Daoy (cell line): ENCODE data around the gene IFIT2. TPM values are rescaled to one million over a fixed set of nuclear protein-coding genes. Genes with fewer than 3 reads are reported as not detected.
"Not testable (repeated sequence)": the region's sequence is repeated elsewhere in the genome, so short reads cannot be mapped to it uniquely, and the experiment has no call there.

Source experiments
- DNase-seq: peaks from one replicate; pipeline ENCODE4 v3.0.0-alpha.2; 2015; ENCODE audit warnings: low read depth
- total RNA-seq: library from RNA; depleted of rRNA; stranded (reverse); fragments of >200 nt; shearing (Covaris generic); gene quantifications from 2 replicates; pipeline ENCODE4 v1.2.3, GENCODE V29; 2014

IFIT2 gene
- total RNA-seq, 1 experiment from 2014 or later, result 7.1 TPM

GRCh38 chr10:89341649-89342048 is 39.8 kb downstream of the IFIT2 start:
- DNase-seq, result no peak

GRCh38 chr10:89342206-89342958 is 40.5 kb downstream of the IFIT2 start:
- peak; percentile 37 for DNase-seq

- DNase-seq, result no peak
Measured at GRCh38 chr10:89343089-89343767, 41.4 kb downstream of the IFIT2 start.

- DNase-seq, result no peak
Measured at GRCh38 chr10:89344156-89344555, 42.3 kb downstream of the IFIT2 start.

- no peak for DNase-seq
Measured at GRCh38 chr10:89345367-89346000, 43.6 kb downstream of the IFIT2 start.

- DNase-seq, result no peak
Measured at GRCh38 chr10:89346405-89347254, 44.8 kb downstream of the IFIT2 start.

- no peak for DNase-seq
Measured at GRCh38 chr10:89347701-89348457, 46.0 kb downstream of the IFIT2 start.

GRCh38 chr10:89348481-89348880 is 46.6 kb downstream of the IFIT2 start:
- no peak for DNase-seq

- no peak for DNase-seq
Measured at GRCh38 chr10:89348975-89349374, 47.1 kb downstream of the IFIT2 start.

GRCh38 chr10:89350631-89351315 is 48.9 kb downstream of the IFIT2 start:
- DNase-seq, result not testable (repeated sequence)

GRCh38 chr10:89351412-89351779 is 49.5 kb downstream of the IFIT2 start:
- no peak for DNase-seq

- peak; percentile 84 for DNase-seq
Measured at GRCh38 chr10:89351780-89352597, 50.1 kb downstream of the IFIT2 start.

GRCh38 chr10:89352802-89353201 is 51.0 kb downstream of the IFIT2 start:
- DNase-seq, result no peak

- DNase-seq, result peak; percentile 58
Measured at GRCh38 chr10:89355394-89355931, 53.6 kb downstream of the IFIT2 start.

GRCh38 chr10:89357096-89357495 is 55.2 kb downstream of the IFIT2 start:
- DNase-seq, result no peak

- no peak for DNase-seq
Measured at GRCh38 chr10:89357975-89358374, 56.1 kb downstream of the IFIT2 start.
